GM18499 (cell line): ENCODE measurements around the gene KNSTRN.
A peak's percentile ranks its signal among the peaks of the same experiment; 100 is the strongest.

Experiments
- ATAC-seq: cut with Tn5 transposase; IDR thresholded peaks from one replicate; pipeline ENCODE4 v1.9.1; 2021; ENCODE audit warnings: moderate number of reproducible peaks; ENCODE audit not compliant: insufficient read depth, unreplicated experiment

KNSTRN gene

DNA sequence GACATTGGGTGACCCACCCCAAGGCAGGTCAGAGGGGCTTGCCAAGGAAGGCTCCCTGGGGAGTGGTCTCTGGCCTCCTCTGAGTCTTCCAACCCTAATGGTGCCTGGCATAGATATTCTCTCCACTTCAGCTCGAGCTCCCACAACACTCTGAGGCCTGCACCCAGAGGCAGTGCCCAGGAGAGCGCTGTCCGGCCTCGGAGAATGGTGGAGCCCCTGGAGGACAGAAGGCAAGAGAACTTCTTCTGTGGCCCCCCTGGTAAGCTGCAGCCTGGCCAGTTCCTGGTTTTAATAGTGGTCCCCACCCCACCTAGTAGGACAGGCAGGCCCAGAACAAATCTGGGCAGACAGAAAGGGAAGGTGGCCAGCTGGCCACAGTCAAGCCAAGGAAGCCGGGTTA is 17.5 kb upstream of the KNSTRN start:
- ATAC-seq: no peak

DNA sequence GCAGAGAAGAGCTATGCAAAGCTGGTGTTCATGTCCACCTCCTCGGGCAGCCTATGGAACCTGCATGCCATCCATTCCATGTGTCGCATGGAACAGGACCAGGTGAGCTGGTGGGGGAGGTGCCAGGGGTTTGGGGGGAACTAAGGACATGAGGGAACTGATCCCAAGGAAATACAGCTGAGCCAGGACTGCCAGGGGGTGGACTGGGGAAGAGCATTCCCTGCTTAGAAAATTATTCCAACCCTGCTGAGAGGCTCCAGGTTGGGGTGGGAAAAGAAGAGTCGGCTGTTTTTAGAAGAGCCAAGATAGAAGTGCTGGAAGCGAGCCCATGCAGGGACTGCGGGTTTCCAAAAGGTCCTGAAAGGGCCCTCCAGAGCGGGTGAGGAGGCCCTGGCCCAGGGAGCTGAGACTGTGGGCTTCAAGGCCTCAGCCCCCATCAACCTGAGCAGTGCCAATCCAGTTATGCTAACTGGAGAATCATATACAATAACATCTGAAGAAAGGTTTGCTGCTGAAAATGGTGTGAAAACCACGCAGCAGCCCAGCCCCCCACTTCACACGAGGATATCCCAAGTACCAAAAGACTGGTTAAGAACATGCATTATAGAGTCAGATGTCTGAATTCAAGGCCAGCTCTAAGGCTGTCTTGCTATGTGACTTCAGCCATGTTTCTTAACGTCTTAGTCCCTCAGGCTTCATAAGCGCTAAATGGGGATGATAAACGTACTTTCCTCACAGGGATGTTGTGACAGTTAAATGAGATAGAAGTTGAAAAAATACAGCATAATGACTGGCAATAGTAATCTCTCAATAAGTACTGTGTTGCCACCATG is 16.7 kb upstream of the KNSTRN start:
- ATAC-seq: no peak

GRCh38 chr15:40366457-40367370 is 15.8 kb upstream of the KNSTRN start:
- no peak for ATAC-seq

DNA sequence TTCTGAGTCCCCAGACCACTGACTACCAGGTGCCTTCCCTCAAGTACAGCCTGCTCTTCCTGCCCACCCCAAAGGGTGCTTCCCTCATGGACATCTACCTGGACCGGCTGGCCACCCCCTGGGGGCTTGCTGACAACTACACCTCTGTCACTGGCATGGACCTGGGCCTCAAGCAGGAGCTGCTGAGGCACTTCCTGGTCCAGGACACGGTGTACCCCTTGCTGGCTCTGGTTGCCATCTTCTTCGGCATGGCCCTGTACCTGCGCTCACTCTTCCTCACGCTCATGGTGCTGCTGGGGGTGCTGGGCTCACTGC is 15.2 kb upstream of the KNSTRN start:
- no peak for ATAC-seq

DNA sequence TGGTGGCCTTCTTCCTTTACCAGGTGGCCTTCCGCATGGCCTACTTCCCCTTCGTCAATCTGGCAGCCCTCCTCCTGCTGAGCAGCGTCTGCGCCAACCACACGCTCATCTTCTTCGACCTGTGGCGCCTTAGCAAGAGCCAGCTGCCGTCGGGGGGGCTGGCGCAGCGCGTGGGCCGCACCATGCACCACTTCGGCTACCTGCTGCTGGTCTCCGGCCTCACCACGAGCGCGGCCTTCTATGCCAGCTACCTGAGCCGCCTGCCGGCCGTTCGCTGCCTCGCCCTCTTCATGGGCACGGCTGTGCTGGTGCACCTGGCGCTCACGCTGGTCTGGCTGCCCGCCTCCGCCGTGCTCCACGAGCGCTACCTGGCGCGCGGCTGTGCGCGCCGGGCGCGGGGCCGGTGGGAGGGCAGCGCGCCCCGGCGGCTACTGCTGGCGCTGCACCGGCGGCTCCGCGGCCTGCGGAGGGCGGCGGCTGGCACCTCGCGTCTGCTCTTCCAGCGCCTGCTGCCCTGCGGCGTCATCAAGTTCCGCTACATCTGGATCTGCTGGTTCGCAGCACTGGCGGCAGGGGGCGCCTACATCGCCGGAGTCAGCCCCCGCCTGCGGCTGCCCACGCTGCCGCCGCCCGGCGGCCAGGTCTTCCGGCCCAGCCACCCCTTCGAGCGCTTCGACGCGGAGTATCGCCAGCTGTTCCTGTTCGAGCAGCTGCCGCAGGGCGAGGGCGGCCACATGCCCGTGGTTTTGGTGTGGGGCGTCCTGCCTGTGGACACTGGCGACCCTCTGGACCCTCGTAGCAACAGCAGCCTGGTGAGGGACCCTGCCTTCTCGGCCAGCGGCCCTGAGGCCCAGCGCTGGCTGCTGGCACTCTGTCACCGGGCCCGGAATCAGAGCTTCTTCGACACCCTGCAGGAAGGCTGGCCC is 14.6 kb upstream of the KNSTRN start:
- peak; percentile 72 for ATAC-seq

- no peak for ATAC-seq
Measured at GRCh38 chr15:40368719-40369473, 13.6 kb upstream of the KNSTRN start.

DNA sequence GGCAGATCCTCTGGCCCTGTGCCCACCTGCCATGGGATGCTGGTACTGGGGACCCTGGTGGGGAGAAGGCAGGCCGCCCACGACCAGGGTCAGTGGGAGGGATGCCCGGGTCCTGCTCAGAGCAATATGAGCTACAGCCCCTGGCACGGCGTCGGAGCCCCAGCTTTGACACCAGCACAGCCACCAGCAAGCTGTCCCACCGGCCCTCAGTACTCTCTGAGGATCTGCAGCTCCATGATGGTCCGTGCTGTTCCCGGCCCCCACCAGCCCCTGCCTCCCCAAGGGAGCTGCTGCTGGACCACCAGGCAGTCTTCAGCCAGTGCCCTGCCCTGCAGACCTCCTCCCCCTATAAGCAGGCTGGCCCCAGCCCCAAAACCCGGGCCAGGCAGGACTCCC is 13.0 kb upstream of the KNSTRN start:
- no peak for ATAC-seq

GRCh38 chr15:40369971-40370370 is 12.6 kb upstream of the KNSTRN start:
- ATAC-seq: no peak

GRCh38 chr15:40372981-40373380 is 9.5 kb upstream of the KNSTRN start:
- no peak for ATAC-seq

- no peak for ATAC-seq
Measured at GRCh38 chr15:40377606-40378005, 4.9 kb upstream of the KNSTRN start.

- no peak for ATAC-seq
Measured at GRCh38 chr15:40379374-40379773, 3.1 kb upstream of the KNSTRN start.

DNA sequence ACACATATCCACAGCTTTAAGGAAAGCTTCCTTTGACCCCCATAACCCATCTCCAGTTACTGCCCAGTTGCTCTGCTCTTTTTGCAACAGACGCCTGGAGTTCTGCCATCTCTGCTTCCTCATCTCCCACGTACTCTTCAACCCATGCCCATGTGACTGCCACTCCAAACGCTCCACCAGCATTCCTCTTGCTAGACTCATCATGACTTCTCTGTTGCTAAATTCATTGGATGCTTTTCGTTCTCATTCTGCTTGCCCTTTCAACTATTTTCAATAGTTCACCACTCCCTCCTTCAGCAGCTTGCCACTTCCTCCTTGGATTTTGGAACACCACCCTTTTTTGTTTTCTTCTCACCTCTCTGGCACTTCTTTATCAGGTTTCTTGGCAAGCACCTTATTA is 2.7 kb upstream of the KNSTRN start:
- no peak for ATAC-seq

- no peak for ATAC-seq
Measured at GRCh38 chr15:40380636-40381035, 1.9 kb upstream of the KNSTRN start.

GRCh38 chr15:40381818-40382529 is 547 bp upstream of the KNSTRN start:
- no peak for ATAC-seq

DNA sequence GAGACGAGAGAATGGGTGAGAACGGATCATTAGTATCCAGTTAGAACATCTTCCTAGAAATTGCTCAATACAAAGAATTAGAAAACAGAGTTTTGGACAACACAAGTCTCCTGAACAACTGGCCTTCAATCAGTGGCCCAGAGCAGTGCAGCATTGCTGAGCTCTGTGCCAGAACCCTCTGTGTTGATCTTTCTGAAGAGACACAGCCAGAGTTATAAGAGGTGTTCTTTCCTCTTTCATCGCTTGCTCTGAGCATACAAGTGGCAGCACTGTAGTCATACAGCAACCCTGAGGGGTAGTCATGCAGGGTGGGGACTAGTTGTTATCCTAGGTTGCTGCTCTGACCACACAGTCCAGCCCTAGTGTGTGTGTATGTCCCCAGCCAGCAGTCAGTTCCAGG is 4.0 kb downstream of the KNSTRN start:
- ATAC-seq: no peak

DNA sequence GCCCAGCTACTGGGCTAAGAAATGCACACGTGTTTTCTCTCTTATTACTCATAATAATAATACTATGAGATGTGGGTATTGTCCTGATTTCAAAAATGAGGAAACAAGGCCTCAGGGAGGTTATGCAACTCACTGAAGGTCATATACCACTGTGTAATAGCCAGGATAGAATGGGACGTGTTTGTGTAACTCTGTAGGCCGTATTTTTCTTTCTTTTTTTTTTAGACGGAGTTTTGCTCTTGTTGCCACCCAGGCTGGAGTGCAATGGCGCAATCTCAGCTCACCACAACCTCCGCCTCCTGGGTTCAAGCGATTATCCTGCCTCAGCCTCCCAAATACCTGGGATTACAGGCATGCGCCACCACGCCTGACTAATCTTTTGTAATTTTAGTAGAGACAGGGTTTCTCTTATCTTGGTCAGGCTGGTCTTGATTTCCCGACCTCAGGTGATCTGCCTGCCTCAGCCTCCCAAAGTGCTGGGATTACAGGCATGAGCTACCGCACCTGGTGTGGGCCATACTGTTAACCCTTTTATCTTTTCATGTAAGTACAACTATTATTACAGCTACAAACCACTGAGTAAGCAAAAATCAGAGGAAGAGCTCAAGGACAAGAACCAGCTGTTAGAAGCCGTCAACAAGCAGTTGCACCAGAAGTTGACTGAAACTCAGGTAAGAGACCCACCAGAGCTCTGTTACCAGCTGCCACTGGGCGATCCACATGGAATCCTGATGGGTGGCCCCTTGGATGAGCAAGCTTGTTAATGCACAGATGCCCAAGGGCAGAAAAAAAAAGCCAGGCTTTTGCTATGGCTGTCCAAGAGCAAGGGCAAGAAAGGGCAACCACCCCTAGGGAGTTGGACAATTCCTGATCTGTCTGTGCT is 6.7 kb downstream of the KNSTRN start:
- no peak for ATAC-seq

- no peak for ATAC-seq
Measured at GRCh38 chr15:40389824-40390595, 7.5 kb downstream of the KNSTRN start.
